ENCODE measurements around the gene SCNN1A.
A peak's percentile ranks its signal among the peaks of the same experiment; 100 is the strongest.

Gene SCNN1A

DNA sequence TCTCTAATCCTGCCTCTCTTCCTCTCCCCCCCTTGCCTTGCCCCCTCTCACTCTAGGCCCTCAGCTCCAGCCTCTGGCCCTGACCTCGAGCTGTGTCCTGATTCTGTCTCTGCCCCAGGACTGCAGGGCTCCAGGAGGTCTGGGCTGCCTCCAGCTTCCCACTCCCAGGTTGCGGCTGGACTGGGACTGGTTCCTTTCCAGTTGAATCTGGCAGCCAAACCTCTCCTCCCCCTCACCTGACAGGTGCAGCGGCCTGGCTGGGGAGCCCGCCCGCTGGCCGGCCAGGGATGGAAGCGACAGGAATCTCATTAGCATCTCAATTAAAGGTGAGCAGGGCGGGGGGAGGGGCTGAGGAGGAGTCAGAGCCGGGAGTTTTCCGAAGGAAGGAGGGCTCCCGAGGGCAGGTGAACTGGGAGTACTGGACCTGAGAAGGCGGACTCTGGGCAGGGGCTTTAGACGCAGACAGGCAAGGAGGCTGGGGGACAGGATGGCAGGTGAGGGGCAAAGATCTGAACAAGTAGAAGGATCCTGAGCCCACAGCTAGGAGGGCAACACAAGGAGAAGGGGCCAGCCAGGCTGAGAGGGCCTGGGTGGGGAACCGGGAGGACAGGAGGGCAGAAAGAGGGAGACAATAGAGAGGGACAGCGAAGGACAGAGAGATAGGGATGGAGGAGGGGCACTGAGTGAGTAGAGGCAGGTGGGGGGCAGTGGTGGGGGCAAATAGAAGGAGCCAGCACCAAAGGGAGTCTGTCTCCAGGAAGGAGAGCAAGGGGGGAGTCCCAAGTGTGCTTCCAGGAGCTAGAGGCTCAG lies at the start of gene SCNN1A:
Gene SCNN1A (minus strand): TSS at position 295 of the 810 bp plus-strand sequence. CDS start 780 bp downstream, outside the sequence.
- no peak for DNase-seq (ENCODE audit: low spot score)

DNA sequence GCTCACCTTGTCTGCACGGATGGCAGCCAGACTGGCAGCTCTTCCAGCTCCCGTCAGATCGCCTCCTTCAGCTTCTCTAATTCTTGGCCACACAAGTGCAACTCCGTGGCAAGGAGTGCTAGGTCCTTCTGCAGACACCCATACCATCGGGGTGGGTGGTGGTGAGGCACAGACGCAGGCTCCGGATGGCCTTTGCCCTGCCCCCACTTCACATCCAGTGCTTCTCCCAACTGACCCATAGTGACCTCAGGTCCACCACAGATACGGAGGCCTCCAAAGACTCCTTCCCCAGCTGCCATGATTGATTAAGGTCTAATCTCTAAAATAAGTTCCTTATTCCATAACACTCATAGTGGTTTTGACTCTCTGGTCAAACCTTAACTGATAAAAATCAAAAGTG lies 49.5 kb upstream of the SCNN1A start:
- DNase-seq (ENCODE audit: low spot score), result no peak

- DNase-seq (ENCODE audit: low spot score), result no peak
Observed at GRCh38 chr12:6424008-6424347, 48.6 kb upstream of the SCNN1A start.

- DNase-seq (ENCODE audit: low spot score), result peak; percentile 96
Observed at GRCh38 chr12:6423267-6424007, 48.1 kb upstream of the SCNN1A start.

GRCh38 chr12:6420364-6420763 lies 45.0 kb upstream of the SCNN1A start:
- no peak for DNase-seq (ENCODE audit: low spot score)

DNA sequence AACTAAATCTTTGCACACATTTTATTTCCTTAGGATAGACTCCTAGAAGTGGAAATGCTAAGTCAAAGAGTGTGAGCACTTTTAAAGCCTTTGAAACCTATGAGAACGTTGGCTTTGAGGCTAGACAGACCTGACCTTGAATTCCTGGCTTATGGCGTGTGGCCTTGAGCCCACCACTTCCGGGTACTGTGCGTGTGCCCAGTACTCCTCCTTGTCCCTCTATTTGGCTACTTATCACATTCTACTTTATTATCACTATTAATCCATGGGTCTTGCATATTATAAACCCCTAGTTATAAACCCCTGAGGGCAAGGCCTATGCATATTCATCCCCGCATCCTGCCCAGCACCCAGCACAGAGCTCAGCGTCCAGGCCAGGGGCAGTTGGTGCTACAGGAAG lies 43.4 kb upstream of the SCNN1A start:
- no peak for DNase-seq (ENCODE audit: low spot score)

GRCh38 chr12:6416596-6416995 lies 41.2 kb upstream of the SCNN1A start:
- DNase-seq (ENCODE audit: low spot score), result peak; percentile 64

GRCh38 chr12:6407236-6407954 lies 32.0 kb upstream of the SCNN1A start:
- no peak for DNase-seq (ENCODE audit: low spot score)

GRCh38 chr12:6405963-6406362 lies 30.6 kb upstream of the SCNN1A start:
- DNase-seq (ENCODE audit: low spot score), result no peak

DNA sequence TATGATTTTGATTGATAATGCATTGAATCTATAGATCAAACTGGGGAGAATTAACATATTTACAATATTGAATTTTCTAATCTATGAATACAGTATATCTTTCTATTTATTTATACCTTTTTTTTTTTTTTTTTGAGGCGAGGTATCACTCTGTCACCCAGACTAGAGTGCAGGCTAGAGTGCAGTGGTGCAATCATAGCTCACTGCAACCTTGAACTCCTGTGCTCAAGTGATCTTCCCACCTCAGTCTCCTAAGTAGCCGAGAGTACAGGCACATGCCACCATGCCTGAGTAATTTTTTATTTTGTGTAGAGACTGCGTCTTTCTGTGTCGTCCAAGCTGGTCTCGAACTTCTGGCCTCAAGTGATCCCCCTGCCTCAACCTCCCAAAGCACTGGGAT lies 29.0 kb upstream of the SCNN1A start:
- DNase-seq (ENCODE audit: low spot score), result no peak

DNA sequence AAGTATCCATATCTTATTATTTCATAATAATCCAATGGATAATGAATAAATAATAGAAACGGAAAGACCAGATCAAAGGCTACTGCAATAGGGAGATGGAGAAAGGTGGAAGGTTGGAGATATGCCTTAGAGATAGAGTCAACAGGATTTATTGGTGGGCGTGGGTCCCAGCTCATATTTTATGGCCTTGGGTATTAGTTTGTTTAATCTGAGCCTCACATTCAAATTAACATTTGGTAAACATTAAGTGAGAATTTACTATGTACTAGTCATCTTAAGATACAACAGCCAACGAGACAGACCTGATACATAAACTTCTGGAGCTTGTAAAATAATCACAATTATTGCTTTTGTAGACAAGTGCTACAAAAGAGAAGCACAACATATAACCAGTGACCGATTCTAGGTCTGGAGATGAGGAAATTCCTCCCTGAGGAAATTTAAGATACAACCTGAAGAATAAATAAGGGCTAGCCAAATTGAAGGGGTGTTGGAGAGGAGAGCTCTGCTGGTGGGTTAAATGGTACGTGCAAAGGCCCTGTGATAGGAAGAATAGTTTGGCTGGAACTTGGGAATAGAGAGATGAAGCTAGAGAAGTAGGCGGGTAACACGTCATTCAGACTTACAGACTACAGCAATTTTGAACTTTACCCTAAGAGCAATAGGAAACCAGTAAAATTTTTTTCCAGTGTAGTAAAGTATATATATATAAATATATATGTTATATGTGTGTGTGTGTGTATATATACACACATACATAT lies 24.7 kb upstream of the SCNN1A start:
- no peak for DNase-seq (ENCODE audit: low spot score)

- DNase-seq (ENCODE audit: low spot score), result no peak
Observed at GRCh38 chr12:6396031-6396430, 20.7 kb upstream of the SCNN1A start.

DNA sequence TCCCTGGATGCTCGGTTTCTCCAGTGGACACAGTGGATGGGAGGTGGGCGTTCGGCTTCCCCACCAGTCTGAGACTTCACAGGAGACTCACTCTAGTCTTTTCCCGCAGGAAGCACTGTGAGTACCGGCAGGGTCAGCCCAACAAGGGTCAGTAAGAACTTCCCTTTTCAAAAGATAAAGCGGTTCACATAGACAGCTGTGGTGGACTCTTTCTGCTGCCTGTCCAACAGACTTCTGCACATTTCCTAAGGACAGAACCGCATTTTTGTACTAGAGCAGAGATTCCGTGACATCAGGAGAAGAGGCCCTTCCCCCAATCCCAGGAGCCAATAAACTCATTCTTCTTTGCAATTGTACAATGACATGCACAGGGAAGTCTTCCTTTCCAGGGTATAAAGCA lies 19.0 kb upstream of the SCNN1A start:
- DNase-seq (ENCODE audit: low spot score), result peak; percentile 55

GRCh38 chr12:6393109-6393508 lies 17.7 kb upstream of the SCNN1A start:
- DNase-seq (ENCODE audit: low spot score), result no peak

DNA sequence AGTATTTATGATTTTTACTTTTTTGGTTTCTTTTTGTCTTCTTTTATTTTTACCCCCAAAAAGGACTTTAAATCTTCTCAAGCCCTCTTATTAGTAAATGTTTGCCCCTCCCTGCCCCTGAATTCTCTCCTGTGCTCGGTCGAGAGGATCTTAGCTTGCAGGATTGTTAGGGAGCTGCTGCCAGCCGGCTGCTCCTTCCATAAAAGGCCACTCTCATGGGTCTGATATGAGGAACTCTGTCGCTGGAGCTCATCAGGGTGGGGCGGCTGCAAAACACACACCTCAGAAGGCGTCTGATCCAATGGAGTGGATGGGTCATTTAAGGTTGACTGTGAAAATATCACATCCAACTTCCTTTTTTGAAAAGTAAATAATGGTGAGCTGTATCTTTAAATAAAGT lies 17.1 kb upstream of the SCNN1A start:
- no peak for DNase-seq (ENCODE audit: low spot score)

- DNase-seq (ENCODE audit: low spot score), result no peak
Observed at GRCh38 chr12:6391013-6391412, 15.7 kb upstream of the SCNN1A start.

DNA sequence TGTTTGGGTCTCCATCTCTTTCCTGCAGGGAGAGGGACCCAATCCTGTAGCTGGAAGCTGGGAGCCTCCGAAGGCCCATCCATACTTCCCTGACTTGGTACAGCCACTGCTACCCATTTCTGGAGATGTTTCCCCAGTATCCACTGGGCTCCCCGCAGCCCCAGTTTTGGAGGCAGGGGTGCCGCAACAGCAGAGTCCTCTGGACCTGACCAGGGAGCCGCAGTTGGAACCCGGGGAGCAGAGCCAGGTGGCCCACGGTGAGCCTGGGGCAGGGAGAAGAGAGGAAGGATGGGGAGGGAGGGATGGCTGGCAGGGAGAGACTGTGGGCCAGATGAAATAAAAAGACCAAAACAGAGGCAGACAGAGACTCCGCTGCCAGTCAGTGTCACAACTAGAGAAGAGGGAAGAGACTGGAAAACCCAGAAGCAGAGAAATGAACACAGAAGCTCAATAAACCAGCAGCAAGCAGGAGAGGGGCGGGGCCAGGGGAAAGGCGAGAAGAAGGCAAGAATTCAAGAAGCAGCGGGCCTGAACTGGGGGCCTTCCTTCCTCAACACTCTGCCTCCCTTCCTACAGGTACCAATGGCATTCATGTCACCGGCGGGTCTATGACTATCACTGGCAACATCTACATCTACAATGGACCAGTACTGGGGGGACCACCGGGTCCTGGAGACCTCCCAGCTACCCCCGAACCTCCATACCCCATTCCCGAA lies 14.9 kb upstream of the SCNN1A start:
- no peak for DNase-seq (ENCODE audit: low spot score)

GRCh38 chr12:6387541-6387940 lies 12.2 kb upstream of the SCNN1A start:
- DNase-seq (ENCODE audit: low spot score), result no peak

DNA sequence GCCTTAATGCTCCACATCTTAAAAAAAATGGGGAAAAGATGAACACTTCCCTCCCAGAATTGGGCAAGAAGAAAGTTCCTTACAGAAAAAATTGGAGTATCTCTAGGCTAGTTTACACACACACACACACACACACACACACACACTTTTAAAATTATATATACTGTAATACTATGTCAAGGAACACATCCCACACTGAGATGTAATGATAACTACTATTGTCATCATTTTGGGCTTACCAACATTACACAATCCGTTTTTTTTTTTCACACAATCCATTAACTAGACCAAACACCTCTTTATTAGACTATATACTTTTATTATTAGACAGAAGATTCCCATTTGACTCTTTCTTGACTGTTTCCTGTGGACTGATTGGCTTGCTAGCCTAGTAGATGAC lies 11.1 kb upstream of the SCNN1A start:
- DNase-seq (ENCODE audit: low spot score), result no peak

DNA sequence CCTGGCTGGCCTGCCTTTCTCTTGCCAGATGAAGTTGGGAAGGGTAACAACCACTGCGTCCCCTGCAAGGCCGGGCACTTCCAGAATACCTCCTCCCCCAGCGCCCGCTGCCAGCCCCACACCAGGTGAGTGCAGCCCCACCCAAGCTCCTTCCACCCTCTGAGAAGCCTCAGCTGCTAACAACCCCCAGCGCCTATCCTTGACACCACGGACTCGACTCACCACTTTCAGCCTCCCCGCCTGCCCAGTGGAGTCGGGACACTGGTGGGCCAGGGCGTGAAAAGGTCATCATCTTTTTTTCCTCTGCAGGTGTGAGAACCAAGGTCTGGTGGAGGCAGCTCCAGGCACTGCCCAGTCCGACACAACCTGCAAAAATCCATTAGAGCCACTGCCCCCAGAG lies 10.7 kb upstream of the SCNN1A start:
- DNase-seq (ENCODE audit: low spot score), result no peak

All from pons (tissue), 1 donor.